HepG2 (cell line): ENCODE results near the gene CAPN11. TPM values are rescaled to one million over a fixed set of nuclear protein-coding genes. Genes with fewer than 3 reads are reported as not detected.

ENCODE experiments used
- ATF3 ChIP-seq: sonication (generic); formaldehyde crosslinking; IDR thresholded peaks from 2 replicates; pipeline ENCODE4 v1.4.0; 2020; ENCODE audit warnings: missing genetic modification reagents
- HHEX ChIP-seq: IDR thresholded peaks from 2 replicates; pipeline ENCODE4 v1.6.1; 2016; ENCODE audit warnings: control low read depth
- HIC2 ChIP-seq: sonication (generic); formaldehyde crosslinking; IDR thresholded peaks from 2 replicates; pipeline ENCODE4 v1.9.0; 2022; ENCODE audit warnings: low read depth, missing genetic modification reagents
- HOXA9 ChIP-seq: sonication (generic); formaldehyde crosslinking; IDR thresholded peaks from 2 replicates; pipeline ENCODE4 v1.8.1; 2022; ENCODE audit warnings: missing genetic modification reagents, mild to moderate bottlenecking, moderate library complexity, borderline replicate concordance
- IKZF4 ChIP-seq: sonication (generic); formaldehyde crosslinking; IDR thresholded peaks from 2 replicates; pipeline ENCODE4 v1.5.1; 2020; ENCODE audit warnings: borderline replicate concordance, mild to moderate bottlenecking, low read depth, missing genetic modification reagents; ENCODE audit errors: not compliant biosample characterization
- MYPOP ChIP-seq: sonication (generic); formaldehyde crosslinking; IDR thresholded peaks from 2 replicates; pipeline ENCODE4 v1.8.1; 2023; ENCODE audit warnings: mild to moderate bottlenecking, moderate library complexity, missing genetic modification reagents
- MZF1 ChIP-seq: sonication (generic); formaldehyde crosslinking; IDR thresholded peaks from 2 replicates; pipeline ENCODE4 v1.8.1; 2023; ENCODE audit warnings: mild to moderate bottlenecking, missing genetic modification reagents, borderline replicate concordance
- NFE2L1 ChIP-seq: sonication (generic); formaldehyde crosslinking; IDR thresholded peaks from 2 replicates; pipeline ENCODE4 v1.4.0; 2020; ENCODE audit warnings: missing genetic modification reagents, mild to moderate bottlenecking, borderline replicate concordance
- SIN3A ChIP-seq: IDR thresholded peaks from 2 replicates; pipeline ENCODE4 v1.6.1; 2011; ENCODE audit warnings: low read depth, mild to moderate bottlenecking, control low read depth, low read length, borderline replicate concordance
- SNRNP70 ChIP-seq: fragments of 200-400 bp; formaldehyde crosslinking; IDR thresholded peaks from 2 replicates; pipeline ENCODE4 v1.6.1; 2017; ENCODE audit warnings: mild to moderate bottlenecking, low read depth, low read length, moderate library complexity
- STAG1 ChIP-seq: sonication (generic); formaldehyde crosslinking; IDR thresholded peaks from 2 replicates; pipeline ENCODE4 v1.4.0; 2020; ENCODE audit warnings: missing genetic modification reagents
- TIGD3 ChIP-seq: sonication (generic); formaldehyde crosslinking; IDR thresholded peaks from 2 replicates; pipeline ENCODE4 v1.5.1; 2020; ENCODE audit warnings: mild to moderate bottlenecking, missing genetic modification reagents, borderline replicate concordance
- ZFP36L2 ChIP-seq: sonication (generic); formaldehyde crosslinking; IDR thresholded peaks from 2 replicates; pipeline ENCODE4 v1.4.0; 2020; ENCODE audit warnings: missing genetic modification reagents
- ZMAT3 ChIP-seq: sonication (generic); formaldehyde crosslinking; conservative IDR thresholded peaks from 2 replicates; pipeline ENCODE4 v1.7.0; 2021; ENCODE audit warnings: missing genetic modification reagents
- ZNF142 ChIP-seq: sonication (generic); formaldehyde crosslinking; IDR thresholded peaks from 2 replicates; pipeline ENCODE4 v1.4.0; 2020; ENCODE audit warnings: missing genetic modification reagents
- ZNF20 ChIP-seq: sonication (generic); formaldehyde crosslinking; IDR thresholded peaks from 2 replicates; pipeline ENCODE4 v1.4.0; 2020; ENCODE audit warnings: mild to moderate bottlenecking, moderate library complexity, missing genetic modification reagents
- ZNF549 ChIP-seq: sonication (generic); formaldehyde crosslinking; IDR thresholded peaks from 2 replicates; pipeline ENCODE4 v1.5.0; 2020; ENCODE audit warnings: missing genetic modification reagents
- ZNF557 ChIP-seq: sonication (generic); formaldehyde crosslinking; IDR thresholded peaks from 2 replicates; pipeline ENCODE4 v1.4.0; 2020; ENCODE audit warnings: missing genetic modification reagents
- polyA plus RNA-seq, 8 experiments: library from polyadenylated mRNA; depleted of rRNA in 3 of 8; stranded (reverse) in 7 of 8; unstranded in 1 of 8; fragments of >200 nt; fragmentation: Illumina TruSeq in 4 of 8; extraction: Trizol in 4 of 8; gene quantifications; 2 replicates each; pipeline versions ENCODE4 v1.2.1 to v1.2.3, GENCODE V29; 2011 to 2016; ENCODE audit warnings: low read depth in 4 of 8, missing spikeins in 1 of 8, mixed read lengths in 1 of 8; ENCODE audit not compliant: insufficient read depth in 1 of 8
- total RNA-seq, 5 experiments: library from RNA; depleted of rRNA; stranded (reverse); fragments of >200 nt; fragmentation: Illumina TruSeq; extraction: Trizol; gene quantifications; 2 replicates each; pipeline ENCODE4 v1.2.3, GENCODE V29; 2016; ENCODE audit warnings: low read depth in 1 of 5

CAPN11 gene
- total and polyA plus RNA-seq, 2 of the 13 experiments (the other 11 are each of a cell fraction or from before 2014, with no cell fraction given): 0.07 to 0.11 TPM

GRCh38 chr6:44128020-44128917 is 30.4 kb upstream of the CAPN11 start (continued):
- TF ChIP-seq MYPOP (CRISPR knock-in tag) (peak; percentile 69; the same call in 1 of the 2 replicates), HOXA9 (CRISPR knock-in tag) (no peak), SIN3A (no peak), HHEX (CRISPR knock-in tag) (no peak), ZMAT3 (CRISPR knock-in tag) (no peak), NFE2L1 (CRISPR knock-in tag) (no peak), ZNF142 (CRISPR knock-in tag) (peak; percentile 38; the same call in 1 of the 2 replicates), ZFP36L2 (no peak), SNRNP70 (no peak), HIC2 (CRISPR knock-in tag) (no peak; the same call in 1 of the 2 replicates), ZNF549 (CRISPR knock-in tag) (no peak), IKZF4 (CRISPR knock-in tag) (no peak), MZF1 (CRISPR knock-in tag) (no peak), STAG1 (CRISPR knock-in tag) (no peak), TIGD3 (no peak), ZNF557 (CRISPR knock-in tag) (no peak), ZNF20 (CRISPR knock-in tag) (peak; percentile 70; the same call in 1 of the 2 replicates), ATF3 (CRISPR knock-in tag) (no peak)
